HG03039 (cell line): Measurements from ENCODE around the gene CKAP2.
A peak's percentile ranks its signal among the peaks of the same experiment; 100 is the strongest.
"Not testable (repeated sequence)": the region's sequence is repeated elsewhere in the genome, so short reads cannot be mapped to it uniquely, and the experiment has no call there.

Experiments
- ATAC-seq: cut with Tn5 transposase; IDR thresholded peaks from one replicate; pipeline ENCODE4 v1.9.1; 2021; ENCODE audit warnings: mild to moderate bottlenecking, moderate library complexity; ENCODE audit not compliant: unreplicated experiment

The CKAP2 gene

GRCh38 chr13:52454820-52455676, at the start of gene CKAP2:
TSS of gene CKAP2 (plus strand) at chr13:52455478. CDS start at chr13:52455557, 79 bp downstream.
- ATAC-seq = peak; percentile 75

- ATAC-seq = no peak
These were observed 49.3 kb upstream of the CKAP2 start, which contains the start of gene THSD1 for GRCh38 chr13:52405767-52406494. TSS of gene THSD1 (minus strand) at chr13:52406172. CDS start at chr13:52402600, 3,572 bp downstream.

GRCh38 chr13:52406629-52407028, 48.6 kb upstream of the CKAP2 start:
- no peak for ATAC-seq

GRCh38 chr13:52407436-52407835, 47.8 kb upstream of the CKAP2 start:
- not testable (repeated sequence) for ATAC-seq

GRCh38 chr13:52408071-52408658, 47.1 kb upstream of the CKAP2 start:
- ATAC-seq = not testable (repeated sequence)

GRCh38 chr13:52411629-52412028, 43.6 kb upstream of the CKAP2 start:
- ATAC-seq = peak; percentile 88

- no peak for ATAC-seq
These were observed 43.1 kb upstream of the CKAP2 start for GRCh38 chr13:52412128-52412527.

GRCh38 chr13:52414051-52414450, 41.2 kb upstream of the CKAP2 start:
- no peak for ATAC-seq

GRCh38 chr13:52414963-52415362, 40.3 kb upstream of the CKAP2 start:
- no peak for ATAC-seq

GRCh38 chr13:52419080-52419479, 36.2 kb upstream of the CKAP2 start:
- no peak for ATAC-seq

GRCh38 chr13:52421216-52421615, 34.1 kb upstream of the CKAP2 start:
- no peak for ATAC-seq

GRCh38 chr13:52428295-52428694, 27.0 kb upstream of the CKAP2 start:
- no peak for ATAC-seq

GRCh38 chr13:52432456-52432855, 22.8 kb upstream of the CKAP2 start:
- ATAC-seq = no peak

GRCh38 chr13:52446265-52446664, 9.0 kb upstream of the CKAP2 start:
- no peak for ATAC-seq

- ATAC-seq = no peak
These were observed 7.9 kb upstream of the CKAP2 start for GRCh38 chr13:52447354-52447753.

GRCh38 chr13:52447815-52448552, 7.3 kb upstream of the CKAP2 start:
- ATAC-seq = no peak

- no peak for ATAC-seq
These were observed 5.8 kb upstream of the CKAP2 start for GRCh38 chr13:52449331-52450011.

GRCh38 chr13:52450012-52450792, 5.1 kb upstream of the CKAP2 start, which contains the start of gene VPS36:
TSS of gene VPS36 (minus strand) at chr13:52450634. CDS start at chr13:52450594, 40 bp downstream.
- ATAC-seq = peak; percentile 67

GRCh38 chr13:52450793-52451116, 4.5 kb upstream of the CKAP2 start:
- no peak for ATAC-seq
